ENCODE measurements around the gene LOXL3. TPM values are rescaled to one million over a fixed set of nuclear protein-coding genes. Genes with fewer than 3 reads are reported as not detected.

The LOXL3 gene
- total and polyA plus RNA-seq, 9 donors, result 2.3 to 8.5 (median 4.4) TPM

DNA sequence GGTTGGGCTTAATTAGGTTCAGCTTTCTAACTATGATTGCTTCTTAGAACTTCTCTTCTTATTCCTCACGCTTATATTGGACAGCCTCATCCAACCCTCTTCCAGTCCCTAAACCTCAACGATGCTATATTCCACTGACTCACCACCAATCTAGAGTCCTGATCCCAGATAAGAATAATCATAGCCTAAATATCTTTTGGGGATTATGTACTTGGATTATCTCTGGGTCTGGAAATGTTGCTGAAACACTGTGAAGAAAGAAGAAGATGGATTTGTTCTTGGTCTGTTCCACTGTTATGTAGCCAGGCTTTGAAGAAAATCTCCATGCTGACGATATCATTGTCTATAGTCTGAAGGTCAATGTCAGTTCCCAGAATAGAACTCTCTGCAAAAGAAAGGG lies 27.7 kb upstream of the LOXL3 start:
- no peak overlapping the region for H3K27ac ChIP-seq
- intact Hi-C loops (cut with DNase I), result loop anchor here in 1 of 4 donors (10.0 kb wide), 1 partner anchor 77 kb away; the partner anchor contains the start of gene PCGF1
- H3K27me3 ChIP-seq, result no peaks in the 10 kb centered on the region
- WGBS, 3 donors, result 66 to 74% (median 67%) methylated on average over 3 of the region's 3 CpGs
- no peak overlapping the region for H3K4me3 ChIP-seq
- TF ChIP-seq EP300 (IDR thresholded peaks at IDR 0.05), result no peak
- no peak for TF ChIP-seq POLR2A (IDR thresholded peaks at IDR 0.05)
- TF ChIP-seq, protein P1, sequence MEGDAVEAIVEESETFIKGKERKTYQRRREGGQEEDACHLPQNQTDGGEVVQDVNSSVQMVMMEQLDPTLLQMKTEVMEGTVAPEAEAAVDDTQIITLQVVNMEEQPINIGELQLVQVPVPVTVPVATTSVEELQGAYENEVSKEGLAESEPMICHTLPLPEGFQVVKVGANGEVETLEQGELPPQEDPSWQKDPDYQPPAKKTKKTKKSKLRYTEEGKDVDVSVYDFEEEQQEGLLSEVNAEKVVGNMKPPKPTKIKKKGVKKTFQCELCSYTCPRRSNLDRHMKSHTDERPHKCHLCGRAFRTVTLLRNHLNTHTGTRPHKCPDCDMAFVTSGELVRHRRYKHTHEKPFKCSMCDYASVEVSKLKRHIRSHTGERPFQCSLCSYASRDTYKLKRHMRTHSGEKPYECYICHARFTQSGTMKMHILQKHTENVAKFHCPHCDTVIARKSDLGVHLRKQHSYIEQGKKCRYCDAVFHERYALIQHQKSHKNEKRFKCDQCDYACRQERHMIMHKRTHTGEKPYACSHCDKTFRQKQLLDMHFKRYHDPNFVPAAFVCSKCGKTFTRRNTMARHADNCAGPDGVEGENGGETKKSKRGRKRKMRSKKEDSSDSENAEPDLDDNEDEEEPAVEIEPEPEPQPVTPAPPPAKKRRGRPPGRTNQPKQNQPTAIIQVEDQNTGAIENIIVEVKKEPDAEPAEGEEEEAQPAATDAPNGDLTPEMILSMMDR (IDR thresholded peaks at IDR 0.05), result no peak
- DNase-seq, result no peak
- no peaks in the 10 kb centered on the region for H3K36me3 ChIP-seq
- H3K4me1 ChIP-seq (ENCODE audit: insufficient read depth), result no peaks in the 10 kb centered on the region
- no peaks in the 10 kb centered on the region for H3K9me3 ChIP-seq

DNA sequence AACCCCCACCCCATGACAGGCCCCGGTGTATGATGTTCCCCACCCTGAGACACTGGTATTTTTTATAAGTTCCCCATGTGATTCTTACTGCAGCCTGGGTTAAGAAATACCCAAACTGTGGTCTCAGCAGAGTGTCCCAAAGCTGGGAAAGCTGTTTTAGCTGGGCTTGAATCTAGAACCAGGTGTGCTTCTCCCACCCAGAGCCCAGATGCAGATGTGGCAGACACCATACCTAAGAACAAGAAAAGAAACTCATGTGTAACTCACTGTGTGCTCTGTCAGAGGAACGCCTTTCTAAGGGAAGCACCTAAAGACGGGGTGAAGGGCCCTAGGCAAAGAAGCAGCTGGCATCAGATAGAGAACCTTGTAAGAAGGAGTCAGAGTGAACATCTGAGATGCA lies 24.7 kb upstream of the LOXL3 start:
- TF ChIP-seq, protein P1 (IDR thresholded peaks at IDR 0.05), result no peak
- TF ChIP-seq EP300 (IDR thresholded peaks at IDR 0.05) (no peak), POLR2A (IDR thresholded peaks at IDR 0.05) (no peak)
- no peaks in the 10 kb centered on the region for H3K36me3 ChIP-seq
- no peak overlapping the region for H3K4me3 ChIP-seq
- H3K27me3 ChIP-seq, result no peaks in the 10 kb centered on the region
- no peak overlapping the region for H3K27ac ChIP-seq
- DNase-seq, result no peak
- WGBS, 3 donors, result 81 to 90% (median 89%) methylated on average over 3 of the region's 3 CpGs
- H3K9me3 ChIP-seq, result no peaks in the 10 kb centered on the region
- H3K4me1 ChIP-seq (ENCODE audit: insufficient read depth), result no peaks in the 10 kb centered on the region
- intact Hi-C loops (cut with DNase I), result no loop called here

DNA sequence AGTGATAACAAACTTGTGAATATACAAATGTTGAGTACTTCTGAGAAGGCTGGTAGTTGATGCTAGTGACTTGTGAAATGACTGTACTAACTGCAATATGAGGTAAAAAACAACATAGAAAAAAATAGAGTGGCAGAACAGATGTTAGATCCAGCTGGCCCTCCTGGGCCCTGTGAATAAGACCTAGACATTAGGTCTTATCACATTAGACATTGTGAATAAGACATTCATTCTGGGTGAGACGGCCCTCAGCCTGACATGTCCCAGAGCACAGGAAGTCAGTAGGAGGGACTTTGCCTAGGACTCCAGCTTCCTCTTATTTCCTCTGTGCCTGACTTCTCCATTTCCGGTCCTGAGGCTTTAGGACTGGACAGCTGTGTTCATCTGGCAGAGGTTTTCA lies 23.7 kb upstream of the LOXL3 start:
- intact Hi-C loops (cut with DNase I), result no loop called here
- Histone ChIP-seq H3K36me3 (no peaks in the 10 kb centered on the region), H3K27me3 (no peaks in the 10 kb centered on the region), H3K4me3 (no peak overlapping the region), H3K27ac (no peak overlapping the region), H3K9me3 (no peaks in the 10 kb centered on the region), H3K4me1 (ENCODE audit: insufficient read depth) (no peaks in the 10 kb centered on the region)
- DNase-seq, result no peak
- WGBS, 3 donors, result 22 to 32% (median 31%) methylated on average over 2 of the region's 2 CpGs
- TF ChIP-seq, protein P1 (IDR thresholded peaks at IDR 0.05), result no peak
- TF ChIP-seq EP300 (IDR thresholded peaks at IDR 0.05) (no peak), POLR2A (IDR thresholded peaks at IDR 0.05) (no peak)

DNA sequence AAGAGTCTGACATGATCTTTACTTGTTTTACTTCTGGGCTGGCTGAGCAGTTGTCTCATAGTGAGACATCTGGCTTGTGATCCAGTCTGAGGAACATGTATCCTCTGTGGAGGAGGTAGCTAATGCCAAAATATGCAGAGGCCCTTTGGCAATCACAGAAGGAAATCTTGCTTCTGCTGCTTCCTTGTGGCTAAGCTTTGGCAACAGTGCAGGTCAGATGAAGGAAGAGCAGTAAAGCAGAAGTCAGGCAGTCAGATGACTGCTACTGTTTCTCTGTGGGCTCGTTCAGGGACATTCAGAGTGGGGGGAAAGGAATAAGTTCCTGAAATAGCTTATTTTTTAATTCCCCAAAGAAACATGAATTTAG lies 23.1 kb upstream of the LOXL3 start:
- Histone ChIP-seq H3K9me3 (no peaks in the 10 kb centered on the region), H3K27me3 (no peaks in the 10 kb centered on the region), H3K4me1 (ENCODE audit: insufficient read depth) (no peaks in the 10 kb centered on the region), H3K27ac (no peak overlapping the region), H3K4me3 (no peak overlapping the region), H3K36me3 (no peaks in the 10 kb centered on the region)
- TF ChIP-seq POLR2A (IDR thresholded peaks at IDR 0.05), result no peak
- no peak for TF ChIP-seq EP300 (IDR thresholded peaks at IDR 0.05)
- TF ChIP-seq, protein P1 (IDR thresholded peaks at IDR 0.05), result no peak
- 3 to 30% (median 8%) methylated on average over 1 of the region's 1 CpG for WGBS, 3 donors
- intact Hi-C loops (cut with DNase I), result no loop called here
- no peak for DNase-seq
